AG09319 (cell line): Measurements from ENCODE around the gene EPS8L2.
"Not testable (repeated sequence)": the region's sequence is repeated elsewhere in the genome, so short reads cannot be mapped to it uniquely, and the experiment has no call there.

Experiments used
- DNase-seq: peaks from one replicate; pipeline ENCODE4 v3.0.0-alpha.2; 2010; ENCODE audit warnings: low read depth; ENCODE audit errors: extremely low read depth
- CTCF ChIP-seq: IDR thresholded peaks from 2 replicates; pipeline ENCODE4 v1.5.1; 2011; ENCODE audit warnings: low read depth, mild to moderate bottlenecking, inconsistent platforms, low read length, moderate library complexity

EPS8L2 gene

GRCh38 chr11:679271-680207 lies 26.5 kb upstream of the EPS8L2 start:
- no peak for TF ChIP-seq CTCF
- no peak for DNase-seq

GRCh38 chr11:680476-680875 lies 25.6 kb upstream of the EPS8L2 start:
- DNase-seq: no peak
- TF ChIP-seq CTCF: no peak

GRCh38 chr11:680970-681369 lies 25.1 kb upstream of the EPS8L2 start:
- TF ChIP-seq CTCF: no peak
- no peak for DNase-seq

- TF ChIP-seq CTCF: no peak
- DNase-seq: no peak
These were observed 19.4 kb upstream of the EPS8L2 start for GRCh38 chr11:686451-687243.

- no peak for DNase-seq
- no peak for TF ChIP-seq CTCF
These were observed 18.3 kb upstream of the EPS8L2 start for GRCh38 chr11:687751-688150.

GRCh38 chr11:688681-689080 lies 17.4 kb upstream of the EPS8L2 start:
- no peak for TF ChIP-seq CTCF
- DNase-seq: no peak

GRCh38 chr11:689625-690024 lies 16.4 kb upstream of the EPS8L2 start:
- DNase-seq: no peak
- TF ChIP-seq CTCF: no peak

GRCh38 chr11:690244-690643 lies 15.8 kb upstream of the EPS8L2 start:
- DNase-seq: not testable (repeated sequence)
